SJSA1 (cell line): Measurements from ENCODE around the gene VSTM1. TPM values are rescaled to one million over a fixed set of nuclear protein-coding genes. Genes with fewer than 3 reads are reported as not detected.
"Not testable (repeated sequence)": the region's sequence is repeated elsewhere in the genome, so short reads cannot be mapped to it uniquely, and the experiment has no call there.

Source experiments
- DNase-seq, 2 experiments: peaks; one replicate each; pipeline ENCODE4 v3.0.0-alpha.2; 2015 to 2020; ENCODE audit warnings: low spot score in 2 of 2, low read depth in 1 of 2
- H3K27ac ChIP-seq: fragments of 250-450 bp; sonication (Bioruptor Pico); 2 replicates; pipeline ENCODE4 v1.5.1; 2020; ENCODE audit warnings: mild to moderate bottlenecking, moderate library complexity
- H3K27me3 ChIP-seq: fragments of 250-450 bp; sonication (Bioruptor Pico); replicated peaks from 2 replicates; pipeline ENCODE4 v1.5.1; 2020; ENCODE audit warnings: mild to moderate bottlenecking, moderate library complexity
- H3K36me3 ChIP-seq: fragments of 250-450 bp; sonication (Bioruptor Pico); 2 replicates; pipeline ENCODE4 v1.5.1; 2020; ENCODE audit warnings: mild to moderate bottlenecking
- H3K4me1 ChIP-seq: fragments of 250-450 bp; sonication (Bioruptor Pico); replicated peaks from 2 replicates; pipeline ENCODE4 v1.6.1; 2021; ENCODE audit warnings: mild to moderate bottlenecking
- H3K4me3 ChIP-seq: fragments of 250-450 bp; sonication (Bioruptor Pico); 2 replicates; pipeline ENCODE4 v1.5.1; 2020; ENCODE audit warnings: mild to moderate bottlenecking
- H3K9me3 ChIP-seq: fragments of 250-450 bp; sonication (Bioruptor Pico); replicated peaks from 2 replicates; pipeline ENCODE4 v1.5.1; 2020; ENCODE audit warnings: mild to moderate bottlenecking
- total RNA-seq: library from RNA; depleted of rRNA; stranded (reverse); fragments of >200 nt; shearing (Covaris generic); gene quantifications from 2 replicates; pipeline ENCODE4 v1.2.3, GENCODE V29; 2014

Gene VSTM1
- total RNA-seq, 1 experiment from 2014 or later: not detected

- not testable (repeated sequence) for DNase-seq
Observed at GRCh38 chr19:54095859-54096616, 32.3 kb upstream of the VSTM1 start.

DNA sequence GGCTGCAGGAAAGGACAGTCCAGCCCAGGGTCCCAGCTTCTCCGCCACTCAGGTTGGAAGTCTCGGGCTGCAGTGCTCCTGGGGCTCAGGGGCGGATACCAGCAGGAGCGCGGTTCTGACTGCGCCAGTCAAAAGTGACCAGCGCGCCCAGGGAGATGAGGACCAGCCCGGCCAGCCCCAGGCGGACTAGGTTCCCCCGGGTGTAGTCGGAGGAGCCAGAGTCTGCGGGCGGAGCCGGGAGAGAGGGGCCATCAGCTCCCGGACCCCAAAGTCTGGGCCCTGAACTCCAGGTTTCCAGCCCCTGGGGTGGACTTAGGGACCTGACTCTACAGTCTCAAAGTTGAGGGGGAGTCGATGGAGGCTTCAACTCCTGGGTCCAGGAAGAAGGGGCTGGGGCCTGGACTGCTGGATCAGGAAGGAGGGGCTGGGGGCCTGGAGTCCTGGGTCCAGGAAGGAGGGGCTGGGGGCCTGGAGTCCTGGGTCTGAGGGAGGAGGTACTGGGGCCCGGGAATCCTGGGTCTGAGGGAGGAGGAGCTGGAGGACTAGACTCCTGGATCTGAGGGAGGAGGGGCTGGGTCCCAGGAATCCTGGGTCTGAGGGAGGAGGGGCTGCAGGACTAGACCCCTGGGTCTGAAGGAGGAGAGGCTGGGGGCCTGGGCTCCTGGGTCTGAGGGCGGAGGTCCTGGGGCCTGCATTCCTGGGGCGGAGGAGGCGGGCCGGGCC, 31.6 kb upstream of the VSTM1 start:
- DNase-seq: no peak
- no peaks in the 10 kb centered on the region for H3K9me3 ChIP-seq
- no peak overlapping the region for H3K27ac ChIP-seq
- no peaks in the 10 kb centered on the region for H3K36me3 ChIP-seq
- H3K27me3 ChIP-seq: no peaks in the 10 kb centered on the region
- H3K4me1 ChIP-seq: no peaks in the 10 kb centered on the region
- no peak overlapping the region for H3K4me3 ChIP-seq

More at GRCh38 chr19:54095859-54096616, 32.3 kb upstream of the VSTM1 start:
- not testable (repeated sequence) for H3K27me3 ChIP-seq, H3K4me1 ChIP-seq, H3K27ac ChIP-seq, H3K9me3 ChIP-seq, H3K4me3 ChIP-seq, H3K36me3 ChIP-seq

GRCh38 chr19:54094426-54095000, 30.8 kb upstream of the VSTM1 start:
- no peak overlapping the region for H3K27ac ChIP-seq
- no peaks in the 10 kb centered on the region for H3K4me1 ChIP-seq
- no peaks in the 10 kb centered on the region for H3K27me3 ChIP-seq
- H3K9me3 ChIP-seq: no peaks in the 10 kb centered on the region
- H3K36me3 ChIP-seq: no peaks in the 10 kb centered on the region
- no peak overlapping the region for H3K4me3 ChIP-seq
- DNase-seq: no peak

DNA sequence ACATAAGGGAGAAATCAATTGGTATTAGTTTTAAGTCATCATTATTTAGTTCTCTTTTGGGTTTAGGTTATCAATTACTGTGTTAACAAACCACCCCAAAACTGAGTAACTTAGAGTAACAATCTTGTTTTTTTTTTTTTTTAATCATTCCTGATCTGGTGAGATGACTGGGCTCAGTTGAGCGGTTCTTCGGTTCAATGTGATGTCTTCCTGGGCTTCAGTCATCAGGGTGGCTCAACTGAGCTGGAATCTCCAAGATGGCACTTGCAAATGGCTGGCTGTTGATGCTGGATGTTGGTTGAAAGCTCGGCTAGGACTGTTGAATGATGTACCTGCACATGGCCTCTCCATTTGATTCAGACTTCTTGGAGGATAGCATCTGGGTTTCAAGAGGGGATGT, 20.7 kb upstream of the VSTM1 start:
- Histone ChIP-seq H3K27ac (no peak overlapping the region), H3K4me1 (no peaks in the 10 kb centered on the region), H3K9me3 (peaks cover 4% of the 10 kb centered on the region; the same call in 1 of the 2 replicates), H3K27me3 (no peaks in the 10 kb centered on the region), H3K4me3 (no peak overlapping the region), H3K36me3 (no peaks in the 10 kb centered on the region)
- no peak for DNase-seq

GRCh38 chr19:54081032-54081431, 17.3 kb upstream of the VSTM1 start, which contains the start of gene TARM1:
Gene TARM1, minus strand, starts transcription at chr19:54081365. Its CDS starts 25 bp downstream, at chr19:54081340.
- Histone ChIP-seq H3K27ac (no peak within 1 kb of the TSS), H3K4me1 (no peaks in the 10 kb centered on the region), H3K36me3 (no peaks in the 10 kb centered on the region), H3K27me3 (no peaks in the 10 kb centered on the region), H3K4me3 (no peak within 1 kb of the TSS), H3K9me3 (peaks cover 4% of the 10 kb centered on the region; the same call in 1 of the 2 replicates)
- DNase-seq: no peak

- Histone ChIP-seq H3K27me3 (no peaks in the 10 kb centered on the region), H3K9me3 (peaks cover 4% of the 10 kb centered on the region; the same call in 1 of the 2 replicates), H3K4me1 (no peaks in the 10 kb centered on the region), H3K36me3 (no peaks in the 10 kb centered on the region), H3K4me3 (no peak overlapping the region), H3K27ac (no peak overlapping the region)
- no peak for DNase-seq
Observed at GRCh38 chr19:54077334-54077733, 13.6 kb upstream of the VSTM1 start.

GRCh38 chr19:54074851-54075250, 11.2 kb upstream of the VSTM1 start:
- no peak for DNase-seq
- H3K9me3 ChIP-seq: no peaks in the 10 kb centered on the region
- H3K27ac ChIP-seq: no peak overlapping the region
- no peak overlapping the region for H3K4me3 ChIP-seq
- H3K4me1 ChIP-seq: no peaks in the 10 kb centered on the region
- no peaks in the 10 kb centered on the region for H3K27me3 ChIP-seq
- H3K36me3 ChIP-seq: no peaks in the 10 kb centered on the region

DNA sequence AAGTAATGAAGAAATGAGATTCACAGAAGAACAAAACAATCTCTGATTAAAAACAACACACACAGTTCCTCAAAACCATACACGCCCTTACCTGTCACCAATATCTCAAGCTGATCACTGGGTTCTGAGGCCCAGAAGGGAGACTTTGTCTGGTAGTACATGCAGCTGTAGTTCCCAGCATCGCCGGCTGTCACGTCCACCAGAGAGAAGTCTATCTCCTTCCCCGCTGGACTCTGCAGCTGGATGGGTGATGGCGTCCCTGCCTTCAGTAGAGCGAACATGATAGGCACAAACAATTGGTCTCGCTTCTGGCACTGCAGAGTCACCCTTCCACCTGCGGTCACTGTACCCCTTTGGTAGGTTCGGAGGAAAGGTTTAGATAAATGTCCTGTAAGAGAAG, 10.1 kb upstream of the VSTM1 start:
- Histone ChIP-seq H3K27me3 (no peaks in the 10 kb centered on the region), H3K9me3 (peaks cover 3% of the 10 kb centered on the region; the same call in 1 of the 2 replicates), H3K36me3 (no peaks in the 10 kb centered on the region), H3K4me3 (no peak overlapping the region), H3K4me1 (no peaks in the 10 kb centered on the region), H3K27ac (no peak overlapping the region)
- DNase-seq: no peak

DNA sequence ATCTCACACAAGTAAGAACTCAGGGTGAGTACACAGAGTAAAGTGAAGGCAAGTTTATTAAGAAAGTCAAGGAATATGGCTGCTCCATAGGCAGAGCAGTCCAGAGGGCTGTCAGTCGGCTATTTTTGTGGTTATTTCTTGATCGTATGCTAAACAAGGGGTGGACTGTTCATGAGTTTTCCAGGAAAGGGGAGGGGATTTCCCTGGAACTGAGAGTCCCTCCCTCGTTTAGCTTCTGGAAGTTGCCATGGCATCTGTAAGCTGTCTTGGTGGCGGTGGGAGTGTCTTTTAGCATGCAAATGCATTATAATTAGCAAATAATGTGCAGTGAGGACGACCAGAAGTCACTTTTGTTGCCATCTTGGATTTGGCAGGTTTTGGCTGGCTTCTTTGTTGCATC, 5.8 kb upstream of the VSTM1 start:
- no peak overlapping the region for H3K4me3 ChIP-seq
- no peak for DNase-seq

GRCh38 chr19:54062643-54063042, 1.1 kb downstream of the VSTM1 start:
- H3K9me3 ChIP-seq: no peaks in the 10 kb centered on the region
- peaks cover 8% of the 10 kb centered on the region; the same call in 1 of the 2 replicates for H3K27me3 ChIP-seq
- DNase-seq: no peak
- no peak overlapping the region for H3K27ac ChIP-seq
- no peaks in the 10 kb centered on the region for H3K4me1 ChIP-seq
- no peaks in the 10 kb centered on the region for H3K36me3 ChIP-seq
- H3K4me3 ChIP-seq: no peak overlapping the region

More for the DNA sequence above, 5.8 kb upstream of the VSTM1 start:
- Histone ChIP-seq H3K4me1 (no peaks in the 10 kb centered on the region), H3K27ac (no peak overlapping the region), H3K27me3 (peaks cover 5% of the 10 kb centered on the region; the same call in 1 of the 2 replicates), H3K36me3 (no peaks in the 10 kb centered on the region), H3K9me3 (peaks cover 3% of the 10 kb centered on the region; the same call in 1 of the 2 replicates)

- Histone ChIP-seq H3K4me3 (no peak overlapping the region), H3K4me1 (no peaks in the 10 kb centered on the region), H3K36me3 (no peaks in the 10 kb centered on the region), H3K27ac (no peak overlapping the region), H3K27me3 (peaks cover 38% of the 10 kb centered on the region), H3K9me3 (no peaks in the 10 kb centered on the region)
- no peak for DNase-seq
Observed at GRCh38 chr19:54047616-54048015, 16.1 kb downstream of the VSTM1 start.

DNA sequence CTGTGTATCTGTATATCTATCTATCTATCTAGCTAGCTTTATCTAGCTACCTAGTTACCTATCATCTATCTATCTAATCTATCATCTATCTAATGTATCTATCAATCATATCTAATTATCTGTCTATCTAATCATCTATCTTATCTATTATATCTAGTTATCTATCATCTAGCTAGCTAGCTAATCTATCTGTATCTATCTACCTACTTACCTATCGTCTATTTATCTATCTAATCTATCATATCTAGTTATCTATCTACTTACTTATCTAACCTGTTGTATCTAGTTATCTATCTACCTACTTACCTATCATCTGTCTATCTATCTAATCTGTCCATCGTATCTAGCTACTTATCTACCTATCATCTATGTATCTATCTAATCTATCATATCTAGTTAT, 17.9 kb downstream of the VSTM1 start:
- H3K4me3 ChIP-seq: no peak overlapping the region
- no peak overlapping the region for H3K27ac ChIP-seq
- H3K9me3 ChIP-seq: no peaks in the 10 kb centered on the region
- H3K36me3 ChIP-seq: no peaks in the 10 kb centered on the region
- no peak for DNase-seq
- 0 out of 2 replicates have a peak, but pooled peaks cover 4% of the 10 kb centered on the region for H3K4me1 ChIP-seq
- H3K27me3 ChIP-seq: peaks cover 38% of the 10 kb centered on the region

DNA sequence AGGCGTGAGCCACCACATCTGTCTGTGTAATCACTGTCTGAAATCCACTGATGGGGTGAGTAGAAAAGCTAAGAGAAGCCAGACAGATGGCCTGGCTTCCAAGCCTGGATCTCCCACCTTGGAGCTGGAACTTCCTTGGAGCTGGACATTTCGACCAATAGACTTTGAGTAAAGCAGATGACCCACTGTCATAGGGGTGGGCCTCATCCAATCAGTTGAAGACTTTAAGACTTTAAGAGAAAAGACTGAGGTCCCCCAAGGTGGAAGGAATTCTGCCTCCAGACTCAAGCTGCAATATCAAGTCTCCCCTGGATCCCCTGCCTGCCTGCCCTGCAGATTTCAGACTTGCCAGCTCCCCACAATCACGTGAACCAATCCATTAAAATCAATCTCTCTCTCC, 20.7 kb downstream of the VSTM1 start:
- Histone ChIP-seq H3K4me3 (no peak overlapping the region), H3K36me3 (no peaks in the 10 kb centered on the region), H3K27ac (no peak overlapping the region), H3K27me3 (peaks cover 28% of the 10 kb centered on the region), H3K4me1 (0 out of 2 replicates have a peak, but pooled peaks cover 4% of the 10 kb centered on the region), H3K9me3 (no peaks in the 10 kb centered on the region)
- DNase-seq: no peak
